SK-N-SH (cell line): ENCODE measurements around the gene RDH14.

Source experiments
- MXI1 ChIP-seq: IDR thresholded peaks from 2 replicates; pipeline ENCODE4 v1.6.1; 2012; ENCODE audit warnings: mild to moderate bottlenecking, low read depth, low read length, improper control_type of control experiment
- NRF1 ChIP-seq: IDR thresholded peaks from 2 replicates; pipeline ENCODE4 v1.6.1; 2012; ENCODE audit warnings: low read depth, mild to moderate bottlenecking, low read length
- TF ChIP-seq, protein P1 (sequence below): IDR thresholded peaks from 2 replicates; pipeline ENCODE4; 2012

DNA sequence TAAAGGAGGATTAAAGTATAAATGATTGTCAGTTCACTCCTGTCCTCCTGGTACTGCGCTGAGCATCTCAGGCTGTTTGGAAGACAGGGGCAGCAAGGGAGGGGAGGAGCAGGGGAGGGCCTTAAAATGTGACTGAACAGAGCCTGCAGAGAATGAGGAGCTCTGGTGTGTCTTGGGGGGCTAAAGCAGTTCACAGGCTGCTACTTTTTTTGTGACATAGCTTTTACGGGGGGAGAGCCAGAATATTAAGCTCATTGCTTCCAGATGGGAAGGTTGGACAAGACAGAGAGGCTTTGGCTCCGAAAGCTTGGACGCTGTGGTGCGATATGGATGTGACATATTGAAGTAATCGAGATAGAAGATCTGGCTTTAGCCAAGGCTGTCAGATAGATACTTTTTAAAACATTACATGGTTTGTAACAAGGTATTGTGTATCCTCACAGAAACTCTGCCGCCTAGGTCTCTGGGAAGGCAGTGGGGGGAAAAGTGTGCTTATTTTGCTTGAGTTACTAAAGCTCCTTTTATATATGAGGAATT lies 40.5 kb downstream of the RDH14 start:
- TF ChIP-seq, protein P1, sequence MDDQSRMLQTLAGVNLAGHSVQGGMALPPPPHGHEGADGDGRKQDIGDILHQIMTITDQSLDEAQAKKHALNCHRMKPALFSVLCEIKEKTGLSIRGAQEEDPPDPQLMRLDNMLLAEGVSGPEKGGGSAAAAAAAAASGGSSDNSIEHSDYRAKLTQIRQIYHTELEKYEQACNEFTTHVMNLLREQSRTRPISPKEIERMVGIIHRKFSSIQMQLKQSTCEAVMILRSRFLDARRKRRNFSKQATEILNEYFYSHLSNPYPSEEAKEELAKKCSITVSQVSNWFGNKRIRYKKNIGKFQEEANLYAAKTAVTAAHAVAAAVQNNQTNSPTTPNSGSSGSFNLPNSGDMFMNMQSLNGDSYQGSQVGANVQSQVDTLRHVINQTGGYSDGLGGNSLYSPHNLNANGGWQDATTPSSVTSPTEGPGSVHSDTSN: no peak
- TF ChIP-seq NRF1: no peak
- no peak for TF ChIP-seq MXI1
